ENCODE measurements around the gene LEUTX.

LEUTX gene

DNA sequence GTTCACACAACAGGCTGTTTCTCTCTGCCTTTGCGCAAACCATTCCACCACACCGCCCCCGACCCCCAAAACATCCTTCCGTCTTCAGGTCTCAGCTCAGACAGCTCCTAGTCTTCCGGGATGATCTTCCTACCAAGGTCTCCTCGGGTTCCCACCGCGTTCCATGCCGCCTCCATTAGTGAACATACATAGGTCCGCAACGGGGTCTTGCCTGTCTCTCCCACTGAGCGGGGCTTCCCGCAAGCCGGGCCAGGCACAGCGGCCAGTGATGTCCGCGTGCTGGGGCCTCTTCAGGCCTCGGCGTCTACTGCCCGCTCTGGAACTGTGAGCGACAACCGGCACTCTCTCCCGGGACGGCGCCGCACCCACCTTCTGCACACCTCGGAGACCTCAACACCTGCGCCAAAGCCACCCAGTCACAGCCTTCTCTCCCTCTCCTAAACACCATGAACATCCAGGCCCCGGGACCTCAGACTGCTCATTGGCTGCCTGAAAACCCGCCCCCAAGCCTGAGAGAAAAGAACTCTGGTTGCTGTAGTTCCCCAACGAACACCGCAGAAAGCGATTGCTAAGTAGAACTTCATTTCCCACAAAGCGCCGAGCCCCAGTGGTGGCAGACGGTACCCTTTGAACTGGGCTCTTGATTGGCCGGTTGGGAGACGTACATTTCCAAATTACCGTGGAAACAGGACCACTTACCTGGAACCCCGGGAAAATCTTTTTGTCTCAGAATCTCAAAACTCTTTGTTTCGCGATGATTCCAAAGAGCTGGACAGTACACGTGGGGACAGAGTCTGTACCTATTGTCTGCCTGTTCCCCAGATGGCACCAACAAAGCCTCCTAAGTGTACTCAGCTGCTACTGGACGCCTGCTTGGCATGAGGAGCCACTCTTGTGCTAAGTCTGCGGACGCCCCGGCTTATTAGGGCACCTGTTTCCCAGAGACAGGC lies 45.8 kb downstream of the LEUTX start:
- peak; percentile 65 to 95 (median 81) for DNase-seq

DNA sequence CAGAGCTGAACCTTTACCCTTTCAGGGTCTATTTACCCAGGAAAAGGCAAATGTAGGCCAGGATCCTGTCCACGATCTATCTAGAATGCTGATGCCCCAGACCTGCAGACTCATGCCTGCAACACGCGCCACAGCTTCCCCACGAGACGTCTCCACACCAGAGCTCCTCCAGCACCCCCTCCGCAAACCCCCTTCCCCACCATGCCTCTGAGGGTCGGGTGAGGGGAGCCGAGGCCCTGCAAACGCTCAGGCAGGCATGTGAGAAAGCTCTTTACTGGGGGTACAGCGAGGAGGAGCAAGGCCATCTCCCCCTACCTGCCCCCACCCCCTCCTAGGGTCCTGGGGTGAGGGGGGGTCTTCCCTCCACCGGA lies 46.4 kb downstream of the LEUTX start:
- DNase-seq: no peak

DNA sequence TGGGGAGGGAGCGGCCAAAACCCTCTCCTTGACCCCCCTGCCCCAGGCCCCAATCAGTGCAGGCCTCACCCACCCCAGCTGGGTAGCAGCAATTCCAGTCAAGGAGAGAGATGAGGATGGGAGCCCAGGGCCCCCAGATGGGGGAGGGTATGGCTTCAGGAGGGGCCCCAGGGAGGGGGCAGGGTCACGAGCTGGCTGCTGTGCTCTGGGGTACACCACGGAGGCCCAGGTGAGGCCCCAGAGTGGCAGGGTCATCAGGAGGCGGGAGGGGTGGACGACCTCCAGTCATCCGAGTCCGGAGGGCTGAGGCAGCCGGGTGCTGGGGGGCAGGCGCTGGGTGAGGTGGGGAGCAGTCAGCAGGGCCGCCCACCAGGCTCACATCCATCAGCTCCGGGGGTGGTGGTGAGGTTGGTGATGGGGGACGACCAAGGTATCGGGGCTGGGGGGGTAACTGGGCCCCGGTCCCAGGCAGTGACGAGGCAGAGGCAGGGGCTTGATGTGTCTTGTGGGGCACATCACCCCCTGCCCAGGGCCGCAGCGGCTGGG lies 47.0 kb downstream of the LEUTX start:
- DNase-seq: no peak

DNA sequence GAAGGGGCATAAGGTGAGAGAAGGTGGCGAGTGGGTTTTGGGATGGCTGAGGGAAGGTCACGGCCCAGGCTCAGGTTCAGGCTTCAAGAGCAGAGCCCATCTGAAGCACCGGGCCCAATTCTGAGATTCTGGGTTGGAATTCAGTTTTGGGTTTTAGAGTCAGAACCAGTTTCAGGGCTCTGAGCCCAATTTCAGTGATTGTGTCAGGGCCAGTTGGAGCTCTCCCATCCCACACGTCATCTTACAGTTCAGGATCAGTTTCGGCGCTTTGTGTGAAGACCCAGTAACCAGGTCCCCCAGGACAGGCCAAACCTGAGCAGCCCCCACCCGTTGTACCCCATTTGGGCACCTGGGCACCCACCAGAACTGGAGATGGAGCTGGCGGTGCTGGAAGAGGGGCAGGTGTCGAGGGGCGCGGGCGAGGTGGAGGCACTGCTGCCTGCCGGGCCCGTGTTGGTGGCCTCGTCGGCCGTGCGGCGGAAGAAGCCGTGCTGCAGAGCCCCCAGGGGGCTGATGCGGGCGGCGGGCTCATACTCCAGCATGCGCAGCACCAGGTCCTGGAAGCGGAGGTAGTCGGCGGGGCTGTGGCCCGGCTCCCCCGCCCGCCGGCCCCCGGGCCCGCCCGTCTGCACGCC lies 47.8 kb downstream of the LEUTX start:
- DNase-seq: no peak

DNA sequence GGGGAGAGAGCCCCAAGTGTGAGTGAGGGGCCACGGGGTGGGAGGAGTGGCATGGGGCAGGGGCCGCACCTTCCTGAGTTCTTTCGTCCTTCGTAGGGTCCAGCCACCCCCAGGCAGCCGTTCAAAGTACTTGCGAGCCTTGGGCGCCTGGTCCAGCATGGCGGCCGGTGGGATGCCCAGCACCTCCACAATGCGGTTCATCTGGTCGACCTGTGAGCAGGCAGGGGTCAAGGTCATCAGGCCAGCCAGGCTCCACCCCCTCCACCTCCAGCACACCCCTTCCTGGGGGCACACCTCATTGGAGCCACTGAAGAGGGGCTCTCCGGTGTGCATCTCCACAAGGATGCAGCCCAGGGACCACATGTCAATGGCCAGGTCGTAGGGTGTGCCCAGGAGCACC lies 48.6 kb downstream of the LEUTX start:
- DNase-seq: no peak

DNA sequence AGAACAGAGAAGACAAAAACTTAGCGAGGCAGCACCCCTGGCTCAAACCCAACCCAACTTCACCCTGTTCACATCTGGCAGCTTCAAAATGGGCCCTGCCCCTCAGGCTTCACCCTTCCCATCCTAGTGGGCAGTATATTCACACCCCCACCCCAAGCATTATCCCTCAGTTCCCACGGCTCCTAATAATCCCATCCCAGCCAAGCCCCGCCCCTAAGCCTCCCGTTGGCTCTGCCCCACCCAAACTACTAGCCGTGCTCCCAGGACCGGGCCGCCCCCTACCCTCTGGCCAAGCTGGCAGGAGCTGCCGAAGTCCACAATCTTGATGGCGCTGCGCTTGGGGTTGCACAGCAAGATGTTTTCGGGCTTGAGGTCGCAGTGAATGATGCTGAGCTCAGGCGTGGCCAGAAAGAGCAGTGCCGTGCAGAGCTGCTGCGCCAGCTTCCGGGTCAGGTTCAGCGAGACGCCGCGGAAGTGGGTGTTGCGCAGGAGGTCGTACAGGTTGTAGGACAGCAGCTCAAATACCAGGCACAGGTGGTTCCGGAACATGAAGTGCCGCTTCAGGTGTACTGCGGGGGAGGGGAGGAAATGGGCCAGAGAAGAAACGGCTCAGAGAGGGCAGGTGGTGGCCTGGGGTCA lies 49.5 kb downstream of the LEUTX start:
- peak in 1 of 5 experiments; percentile 34 for DNase-seq

DNA sequence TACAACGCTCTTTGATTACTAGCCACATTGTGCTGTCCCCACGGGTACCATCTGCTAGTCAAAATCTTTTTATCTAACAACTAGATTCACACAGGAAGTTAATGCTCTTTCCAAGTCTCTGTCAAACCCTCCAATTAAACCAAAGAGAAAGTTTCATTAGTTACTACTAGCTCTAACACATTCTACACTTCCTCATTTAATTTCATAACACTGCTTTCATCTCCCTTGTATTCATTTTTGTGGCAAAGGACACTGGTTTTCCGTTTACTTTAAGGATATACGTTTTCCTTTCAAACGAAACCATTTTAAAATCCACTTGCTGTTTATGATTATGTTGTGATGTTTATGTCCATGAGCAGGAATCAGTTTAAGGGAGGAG lies 50.0 kb downstream of the LEUTX start:
- peak in 1 of 5 experiments; percentile 19 for DNase-seq

DNA sequence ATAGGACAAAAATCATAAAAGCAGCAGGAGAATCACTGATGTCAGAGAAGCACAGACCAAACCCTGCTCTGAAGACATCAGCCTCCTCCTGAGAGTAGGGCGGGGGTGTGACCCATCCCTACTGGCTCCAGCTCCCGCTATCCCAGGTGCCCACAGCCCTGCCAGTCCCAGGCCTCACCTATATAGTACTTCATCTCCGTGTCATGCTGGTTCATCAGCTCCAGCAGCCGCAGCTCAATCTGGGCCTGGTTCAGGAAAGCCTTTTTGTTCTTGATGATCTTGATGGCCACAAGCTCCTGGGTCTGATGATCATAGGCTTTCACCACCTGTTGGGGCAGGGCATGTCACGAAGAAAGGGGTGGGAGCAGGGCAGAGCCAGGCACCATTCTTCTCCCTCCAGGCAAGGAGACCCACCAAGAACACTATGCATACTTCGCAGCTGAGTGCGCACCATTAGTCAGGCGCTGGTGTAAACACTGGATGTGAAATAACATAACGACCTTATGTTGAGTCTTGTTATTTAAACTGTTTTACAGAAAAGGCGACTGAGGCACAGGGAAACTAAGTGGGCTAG lies 51.1 kb downstream of the LEUTX start:
- DNase-seq: no peak

DNA sequence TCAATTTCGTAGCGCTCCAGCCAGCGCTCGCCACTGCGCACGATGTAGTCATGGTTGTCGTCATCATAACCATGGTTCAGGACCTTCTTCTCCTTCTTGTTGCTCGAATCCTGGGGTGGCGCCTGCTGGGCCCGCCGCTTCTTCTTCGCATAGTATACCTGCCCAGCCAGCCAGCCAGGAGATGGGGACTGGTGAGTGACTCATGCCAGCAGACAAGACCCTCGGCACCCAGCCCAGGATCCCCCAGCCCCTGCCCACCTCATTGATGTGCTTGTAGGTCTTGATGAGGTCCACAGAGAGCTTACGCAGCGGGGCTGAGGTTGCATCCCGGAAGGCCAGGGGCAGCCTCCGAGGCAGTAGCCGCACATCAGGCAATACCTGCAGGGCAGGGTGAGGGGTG lies 51.8 kb downstream of the LEUTX start:
- DNase-seq: no peak

DNA sequence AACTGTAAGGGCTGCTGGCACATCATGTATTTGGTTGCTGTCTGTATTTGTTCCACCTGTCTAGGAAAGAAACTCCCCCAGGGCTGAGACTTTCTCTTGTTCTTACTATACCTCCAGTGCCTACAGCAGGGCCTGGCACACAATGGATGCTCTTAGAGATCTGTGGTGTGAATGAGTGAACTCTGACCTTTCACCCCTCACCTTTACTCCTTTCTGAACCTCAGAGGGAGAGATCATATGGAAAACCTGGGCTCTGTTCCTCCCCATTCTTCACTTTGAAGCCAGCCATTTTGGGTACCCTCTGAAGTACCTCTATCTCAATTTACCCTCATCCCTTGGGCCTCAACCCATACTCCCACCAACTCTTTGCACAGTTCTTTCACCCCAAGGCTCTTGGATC lies 52.2 kb downstream of the LEUTX start:
- no peak for DNase-seq

DNA sequence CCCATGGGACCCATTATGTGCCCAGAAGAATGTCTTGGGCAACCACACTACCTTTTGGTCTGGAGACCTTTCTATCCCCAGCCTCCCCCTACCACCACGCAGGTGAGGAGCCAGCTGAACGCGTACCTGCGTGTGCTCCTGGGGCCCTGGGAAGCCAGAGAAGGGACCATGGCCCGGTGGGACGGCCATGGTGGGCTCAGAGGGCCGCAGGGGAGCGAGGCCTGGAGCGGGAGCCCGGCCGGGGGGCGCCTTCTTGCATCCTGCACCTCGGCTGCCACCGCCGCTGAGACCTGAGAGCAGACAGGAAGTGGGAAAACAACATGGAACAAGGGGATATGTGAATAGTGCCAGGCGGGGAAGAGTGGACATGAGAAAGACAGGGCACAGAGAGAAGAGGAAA lies 53.0 kb downstream of the LEUTX start:
- DNase-seq: no peak

DNA sequence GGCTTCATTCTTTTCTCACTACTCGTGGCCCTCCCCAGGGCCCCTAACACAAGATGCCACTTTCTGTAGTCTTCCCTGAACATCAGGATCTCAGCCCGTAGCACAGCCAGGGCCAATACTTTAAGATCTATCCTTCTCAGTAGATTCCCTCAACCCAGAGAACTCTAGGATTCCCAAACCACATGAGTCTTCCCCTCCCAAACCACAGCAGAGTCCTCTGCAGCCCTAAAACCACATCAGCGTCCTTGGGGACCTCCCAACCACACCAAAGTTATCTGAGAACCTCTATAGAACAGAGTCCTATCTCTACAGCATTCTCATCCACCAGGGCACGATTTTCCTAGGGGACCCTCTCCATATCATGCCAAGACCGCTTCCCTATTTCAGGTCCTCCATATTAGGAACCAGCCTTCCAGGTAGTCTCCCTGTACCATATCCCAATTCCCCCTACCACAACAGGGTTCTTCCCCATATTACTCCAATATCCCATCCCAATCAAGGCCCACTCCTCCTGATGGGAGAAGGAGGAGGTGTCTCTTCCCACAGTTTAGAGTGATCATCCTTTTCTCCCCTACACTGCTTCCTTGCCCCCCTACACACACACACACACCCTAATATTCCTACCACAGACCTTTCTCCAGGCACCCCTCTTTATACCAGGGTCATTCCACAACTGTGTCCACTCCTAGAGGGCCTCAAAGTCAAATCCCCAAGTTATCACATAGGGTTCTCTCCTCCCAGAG lies 53.9 kb downstream of the LEUTX start:
- no peak for DNase-seq

DNA sequence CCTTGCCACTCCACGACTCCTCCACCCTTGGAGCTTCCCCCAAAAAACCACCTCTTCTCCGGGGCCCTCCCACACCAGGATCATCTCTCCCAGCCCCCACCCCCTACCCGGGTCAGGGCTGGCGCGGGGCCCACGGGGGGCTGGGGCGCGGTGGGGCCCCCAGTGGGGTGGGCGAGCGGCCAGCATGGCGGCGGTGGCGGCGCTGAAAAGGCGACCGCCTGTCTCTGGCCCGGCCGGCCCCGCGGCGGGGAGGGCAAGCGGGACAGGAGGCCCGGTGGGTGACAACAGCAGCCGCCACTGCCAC lies 54.5 kb downstream of the LEUTX start:
- no peak for DNase-seq

DNA sequence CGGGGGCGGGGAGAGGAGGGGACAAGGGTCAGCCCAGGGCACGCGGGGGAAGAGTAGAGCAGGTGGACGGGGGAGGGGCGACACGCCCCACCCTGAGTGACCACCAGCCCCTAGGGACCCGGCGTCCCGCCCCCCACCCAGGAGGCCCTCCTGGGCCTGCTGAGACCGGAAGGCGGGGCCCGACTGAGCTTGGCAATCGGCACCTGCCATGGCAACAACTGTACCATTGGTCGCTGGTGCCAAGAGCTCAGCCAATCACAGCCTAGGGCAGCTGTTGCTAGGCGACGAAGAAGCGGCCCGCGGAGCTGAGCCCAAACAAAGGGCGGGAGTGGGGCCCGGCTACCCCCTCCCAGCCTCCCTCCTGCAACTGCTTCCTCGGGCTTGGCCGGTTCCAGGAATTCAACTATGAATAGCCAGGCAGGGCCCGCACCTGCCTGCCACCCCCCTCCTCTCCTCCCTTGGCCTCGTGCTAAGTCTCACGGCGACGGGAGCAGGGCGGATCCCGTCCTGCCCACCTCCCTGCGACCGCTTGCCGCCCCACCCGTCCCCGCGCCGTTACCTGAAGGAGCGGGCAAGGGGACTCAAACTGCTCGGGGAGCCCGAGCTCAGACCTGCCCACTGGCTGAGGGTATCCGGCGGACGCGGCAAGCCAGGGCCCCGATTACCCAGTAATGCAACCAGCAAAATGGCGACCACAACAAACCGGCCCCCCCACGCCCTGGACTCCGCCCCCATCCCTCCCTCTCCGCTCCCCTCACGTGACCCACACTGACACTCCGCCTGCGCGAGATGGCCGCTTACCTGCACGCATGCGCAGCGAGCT lies 55.0 kb downstream of the LEUTX start, which contains the start of gene DYRK1B:
Gene DYRK1B, minus strand, starts transcription at position 699 of the 823 bp plus-strand sequence. CDS start 2,295 bp downstream, outside the sequence.
- DNase-seq: peak; percentile 91 to 98 (median 97)

DNA sequence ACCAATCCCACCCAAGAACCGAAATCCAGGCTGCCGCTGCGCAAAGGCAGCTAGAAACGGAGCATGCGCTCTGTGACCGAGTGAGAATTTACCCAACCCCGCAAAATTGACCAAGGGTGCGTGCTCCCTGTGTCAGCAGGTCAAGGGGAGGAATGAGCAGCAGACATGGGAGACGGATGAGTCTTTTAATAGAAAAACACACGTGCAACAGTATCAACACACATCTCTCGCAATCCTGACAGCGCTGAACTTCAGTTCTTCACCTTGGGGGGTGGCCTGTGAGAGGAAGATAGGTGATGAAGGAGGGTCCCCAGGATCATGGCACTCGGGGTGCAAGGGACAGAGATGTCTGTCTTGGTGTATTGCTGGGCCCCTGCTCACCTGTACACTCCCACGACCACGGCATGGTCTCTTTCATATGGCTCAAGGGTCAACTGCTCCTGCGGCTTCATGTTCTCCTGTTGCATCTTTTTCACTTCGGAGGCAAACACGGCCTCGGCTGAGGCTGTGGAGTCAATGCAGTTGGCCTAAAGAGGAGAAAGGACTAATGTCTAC lies 55.7 kb downstream of the LEUTX start:
- DNase-seq: no peak
